ENCODE data around the gene ATP5PD.

DNA sequence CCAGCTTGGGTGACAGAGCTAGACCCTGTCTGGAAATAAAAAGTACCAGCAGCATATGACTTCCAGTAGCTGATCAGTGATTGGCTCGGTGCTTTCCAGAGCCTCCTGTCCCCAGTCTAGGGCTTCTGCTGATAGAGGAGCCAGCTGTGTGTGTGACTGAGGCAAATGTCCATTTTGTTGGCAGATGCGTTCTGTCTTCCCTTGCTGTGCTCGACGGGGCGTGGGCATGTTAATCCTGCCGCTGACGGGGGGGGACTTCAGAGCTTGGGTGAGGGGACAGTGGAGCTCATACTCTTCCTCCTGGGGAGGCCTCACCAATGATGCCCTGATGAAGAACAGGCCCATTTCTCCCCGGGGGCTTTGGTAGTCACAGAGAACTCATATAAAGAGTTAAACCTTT, 14.8 kb upstream of the ATP5PD start:
- TF ChIP-seq, protein P1, sequence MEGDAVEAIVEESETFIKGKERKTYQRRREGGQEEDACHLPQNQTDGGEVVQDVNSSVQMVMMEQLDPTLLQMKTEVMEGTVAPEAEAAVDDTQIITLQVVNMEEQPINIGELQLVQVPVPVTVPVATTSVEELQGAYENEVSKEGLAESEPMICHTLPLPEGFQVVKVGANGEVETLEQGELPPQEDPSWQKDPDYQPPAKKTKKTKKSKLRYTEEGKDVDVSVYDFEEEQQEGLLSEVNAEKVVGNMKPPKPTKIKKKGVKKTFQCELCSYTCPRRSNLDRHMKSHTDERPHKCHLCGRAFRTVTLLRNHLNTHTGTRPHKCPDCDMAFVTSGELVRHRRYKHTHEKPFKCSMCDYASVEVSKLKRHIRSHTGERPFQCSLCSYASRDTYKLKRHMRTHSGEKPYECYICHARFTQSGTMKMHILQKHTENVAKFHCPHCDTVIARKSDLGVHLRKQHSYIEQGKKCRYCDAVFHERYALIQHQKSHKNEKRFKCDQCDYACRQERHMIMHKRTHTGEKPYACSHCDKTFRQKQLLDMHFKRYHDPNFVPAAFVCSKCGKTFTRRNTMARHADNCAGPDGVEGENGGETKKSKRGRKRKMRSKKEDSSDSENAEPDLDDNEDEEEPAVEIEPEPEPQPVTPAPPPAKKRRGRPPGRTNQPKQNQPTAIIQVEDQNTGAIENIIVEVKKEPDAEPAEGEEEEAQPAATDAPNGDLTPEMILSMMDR (IDR thresholded peaks at IDR 0.05): no peak
- TF ChIP-seq POLR2A (IDR thresholded peaks at IDR 0.05): no peak

All from thyroid gland (tissue), 4 donors.